HG02943 (cell line): ENCODE measurements around the gene DGKI.

Experiments
- ATAC-seq: cut with Tn5 transposase; IDR thresholded peaks from one replicate; pipeline ENCODE4 v1.9.1; 2021; ENCODE audit warnings: mild to moderate bottlenecking, low read depth, moderate library complexity; ENCODE audit not compliant: unreplicated experiment

The DGKI gene

GRCh38 chr7:137613006-137613525 lies 233.7 kb downstream of the DGKI start:
- no peak for ATAC-seq

- no peak for ATAC-seq
Observed at GRCh38 chr7:137611606-137612005, 235.2 kb downstream of the DGKI start.

GRCh38 chr7:137609500-137609899 lies 237.3 kb downstream of the DGKI start:
- no peak for ATAC-seq

GRCh38 chr7:137606061-137606674 lies 240.6 kb downstream of the DGKI start:
- ATAC-seq: no peak

- ATAC-seq: no peak
Observed at GRCh38 chr7:137603043-137603442, 243.7 kb downstream of the DGKI start.

- no peak for ATAC-seq
Observed at GRCh38 chr7:137601642-137602041, 245.1 kb downstream of the DGKI start.

GRCh38 chr7:137597856-137598255 lies 248.9 kb downstream of the DGKI start:
- ATAC-seq: no peak

- ATAC-seq: no peak
Observed at GRCh38 chr7:137593115-137593711, 253.6 kb downstream of the DGKI start.

- ATAC-seq: no peak
Observed at GRCh38 chr7:137592232-137592896, 254.4 kb downstream of the DGKI start.

- no peak for ATAC-seq
Observed at GRCh38 chr7:137591421-137591837, 255.3 kb downstream of the DGKI start.

- ATAC-seq: no peak
Observed at GRCh38 chr7:137590756-137591305, 255.9 kb downstream of the DGKI start.

- no peak for ATAC-seq
Observed at GRCh38 chr7:137590071-137590755, 256.6 kb downstream of the DGKI start.

GRCh38 chr7:137587326-137587725 lies 259.4 kb downstream of the DGKI start:
- no peak for ATAC-seq

GRCh38 chr7:137585591-137585990 lies 261.2 kb downstream of the DGKI start:
- no peak for ATAC-seq

GRCh38 chr7:137583172-137583571 lies 263.6 kb downstream of the DGKI start:
- no peak for ATAC-seq

GRCh38 chr7:137579913-137580640 lies 266.7 kb downstream of the DGKI start:
- no peak for ATAC-seq

GRCh38 chr7:137578541-137578940 lies 268.2 kb downstream of the DGKI start:
- ATAC-seq: no peak

- ATAC-seq: no peak
Observed at GRCh38 chr7:137577184-137577583, 269.6 kb downstream of the DGKI start.

- no peak for ATAC-seq
Observed at GRCh38 chr7:137576481-137576880, 270.3 kb downstream of the DGKI start.

- ATAC-seq: no peak
Observed at GRCh38 chr7:137574812-137575211, 272.0 kb downstream of the DGKI start.
